ENCODE measurements around the gene CASTOR2.
"Not testable (repeated sequence)": the region's sequence is repeated elsewhere in the genome, so short reads cannot be mapped to it uniquely, and the experiment has no call there.

CASTOR2 gene

DNA sequence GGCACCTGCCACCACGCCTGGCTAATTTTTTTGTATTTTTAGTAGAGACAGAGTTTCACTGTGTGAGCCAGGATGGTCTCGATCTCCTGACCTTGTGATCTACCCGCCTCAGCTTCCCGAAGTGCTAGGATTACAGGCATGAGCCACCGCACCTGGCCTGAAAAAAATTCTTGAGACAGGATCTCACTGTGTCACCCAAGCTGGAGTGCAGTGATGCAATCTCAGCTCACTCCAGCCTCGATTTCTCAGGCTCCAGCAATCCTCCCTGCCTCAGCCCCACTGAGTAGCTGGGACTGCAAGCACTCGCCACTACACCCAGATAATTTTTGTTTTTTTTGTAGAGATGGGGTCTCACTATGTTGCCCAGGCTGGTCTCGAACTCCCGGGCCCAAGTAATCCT lies 13.0 kb downstream of the CASTOR2 start:
- not testable (repeated sequence) for DNase-seq (ENCODE audit: low read depth in 2 of 2); H3K4me3 ChIP-seq (replicated peaks in 1 of 2; ENCODE audit: low read depth in 2 of 2, low read length in 2 of 2)

- H3K4me3 ChIP-seq (replicated peaks in 1 of 2; ENCODE audit: low read depth in 2 of 2, low read length in 2 of 2); DNase-seq (ENCODE audit: low read depth in 2 of 2): not testable (repeated sequence)
Observed at GRCh38 chr7:74988436-74988835, 23.9 kb downstream of the CASTOR2 start.

DNA sequence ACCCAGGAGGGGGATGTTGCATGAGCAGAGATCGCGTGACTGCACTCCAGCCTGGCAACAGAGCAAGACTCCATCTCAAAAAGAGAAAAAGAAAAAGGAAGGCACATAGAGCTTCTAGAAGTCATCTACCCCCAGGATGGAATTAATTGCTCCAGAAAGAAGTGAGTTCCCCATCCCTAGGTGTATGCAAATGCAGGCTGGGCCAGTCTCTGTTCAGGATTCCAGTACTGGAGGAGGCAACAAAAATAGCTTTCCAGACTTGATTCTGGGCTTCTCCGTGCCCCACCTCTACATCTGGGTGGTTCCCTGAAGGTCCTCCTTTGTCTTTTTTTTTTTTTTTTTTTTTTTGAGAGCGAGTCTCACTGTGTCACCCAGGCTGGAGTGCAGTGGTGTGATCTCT lies 28.6 kb downstream of the CASTOR2 start:
- TF ChIP-seq, protein P1, sequence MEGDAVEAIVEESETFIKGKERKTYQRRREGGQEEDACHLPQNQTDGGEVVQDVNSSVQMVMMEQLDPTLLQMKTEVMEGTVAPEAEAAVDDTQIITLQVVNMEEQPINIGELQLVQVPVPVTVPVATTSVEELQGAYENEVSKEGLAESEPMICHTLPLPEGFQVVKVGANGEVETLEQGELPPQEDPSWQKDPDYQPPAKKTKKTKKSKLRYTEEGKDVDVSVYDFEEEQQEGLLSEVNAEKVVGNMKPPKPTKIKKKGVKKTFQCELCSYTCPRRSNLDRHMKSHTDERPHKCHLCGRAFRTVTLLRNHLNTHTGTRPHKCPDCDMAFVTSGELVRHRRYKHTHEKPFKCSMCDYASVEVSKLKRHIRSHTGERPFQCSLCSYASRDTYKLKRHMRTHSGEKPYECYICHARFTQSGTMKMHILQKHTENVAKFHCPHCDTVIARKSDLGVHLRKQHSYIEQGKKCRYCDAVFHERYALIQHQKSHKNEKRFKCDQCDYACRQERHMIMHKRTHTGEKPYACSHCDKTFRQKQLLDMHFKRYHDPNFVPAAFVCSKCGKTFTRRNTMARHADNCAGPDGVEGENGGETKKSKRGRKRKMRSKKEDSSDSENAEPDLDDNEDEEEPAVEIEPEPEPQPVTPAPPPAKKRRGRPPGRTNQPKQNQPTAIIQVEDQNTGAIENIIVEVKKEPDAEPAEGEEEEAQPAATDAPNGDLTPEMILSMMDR (IDR thresholded peaks at IDR 0.05; ENCODE audit: low read depth, low read length): no peak
- DNase-seq (ENCODE audit: low read depth in 2 of 2): no peak
- no peak overlapping the region for H3K4me3 ChIP-seq (replicated peaks in 1 of 2; ENCODE audit: low read depth in 2 of 2, low read length in 2 of 2)

DNA sequence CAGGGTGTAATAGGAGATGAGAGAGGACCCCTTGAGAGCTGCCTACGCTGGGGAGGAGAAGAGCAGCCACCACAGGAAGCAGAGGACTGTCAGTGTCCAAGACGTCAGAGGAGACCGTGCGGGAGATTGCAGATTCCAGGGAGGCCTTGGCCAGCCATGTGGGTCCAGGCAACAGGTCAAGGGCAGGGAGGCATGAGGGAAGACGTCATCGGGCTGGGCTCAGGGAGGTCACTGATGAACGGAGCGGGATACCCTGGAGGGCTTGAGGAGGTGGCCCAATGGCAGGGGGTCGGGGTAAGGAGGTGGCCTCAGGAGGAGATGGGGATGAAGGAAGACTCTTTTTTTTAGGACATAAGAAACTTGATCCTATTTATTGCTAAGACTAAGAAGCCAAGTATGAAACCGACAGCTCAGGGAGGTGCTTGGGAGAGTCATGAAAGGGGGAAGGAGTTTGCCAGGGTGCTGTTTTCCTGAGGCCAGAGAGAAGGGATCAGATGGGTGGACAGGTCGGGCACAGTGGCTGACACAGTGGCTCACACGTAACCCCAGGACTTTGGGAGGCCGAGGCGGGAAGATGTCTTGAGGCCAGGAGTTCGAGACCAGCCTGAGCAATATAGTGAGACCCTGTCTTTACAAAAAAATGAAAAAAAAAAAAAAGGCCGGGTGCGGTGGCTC lies 30.5 kb downstream of the CASTOR2 start:
- not testable (repeated sequence) for H3K4me3 ChIP-seq (replicated peaks in 1 of 2; ENCODE audit: low read depth in 2 of 2, low read length in 2 of 2)
- DNase-seq (ENCODE audit: low read depth in 2 of 2): peak in 1 of 2 donors; percentile 11

DNA sequence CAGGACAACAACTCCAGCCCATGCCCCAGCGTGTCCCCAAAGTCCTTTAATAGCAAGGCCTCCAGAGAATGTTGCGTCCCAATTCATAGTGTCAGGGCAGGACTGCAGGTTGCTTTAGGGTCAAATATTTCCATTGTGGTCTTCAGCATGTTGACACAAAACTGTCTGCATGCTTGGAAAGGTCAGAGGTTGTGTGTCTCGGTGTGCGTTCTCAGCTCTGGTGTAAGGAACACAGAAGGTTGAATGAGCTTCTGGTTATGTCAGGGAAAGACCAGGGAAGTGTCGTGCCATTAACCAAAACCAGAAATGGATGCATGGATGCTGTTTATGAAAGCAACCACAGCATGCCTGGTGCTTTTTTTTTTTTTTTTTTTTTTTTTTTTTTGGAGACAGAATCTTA lies 31.9 kb downstream of the CASTOR2 start:
- peak; percentile 7 to 9 for DNase-seq (ENCODE audit: low read depth in 2 of 2)
- H3K4me3 ChIP-seq (replicated peaks in 1 of 2; ENCODE audit: low read depth in 2 of 2, low read length in 2 of 2): not testable (repeated sequence)

DNA sequence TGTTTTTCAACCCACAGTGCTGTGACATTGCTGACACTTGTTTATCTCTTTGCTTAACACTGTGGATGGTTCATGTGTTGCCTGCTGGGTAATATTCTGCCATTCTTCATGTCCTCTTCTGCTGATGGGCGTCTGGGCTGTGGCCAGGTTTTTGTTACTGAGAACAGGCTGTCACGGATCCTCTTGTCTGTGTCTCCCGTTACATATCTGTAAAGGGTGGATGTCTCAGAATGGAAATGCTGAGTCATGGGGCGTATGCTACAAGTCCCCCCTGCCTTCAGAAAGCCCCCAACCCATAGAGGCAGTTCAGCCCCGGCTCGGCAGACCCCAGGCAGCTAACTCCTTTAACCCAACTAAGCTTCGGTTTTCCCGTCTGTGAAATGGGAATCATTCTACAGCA lies 33.3 kb downstream of the CASTOR2 start:
- H3K4me3 ChIP-seq (replicated peaks in 1 of 2; ENCODE audit: low read depth in 2 of 2, low read length in 2 of 2): not testable (repeated sequence)
- peak; percentile 32 to 51 for DNase-seq (ENCODE audit: low read depth in 2 of 2)

DNA sequence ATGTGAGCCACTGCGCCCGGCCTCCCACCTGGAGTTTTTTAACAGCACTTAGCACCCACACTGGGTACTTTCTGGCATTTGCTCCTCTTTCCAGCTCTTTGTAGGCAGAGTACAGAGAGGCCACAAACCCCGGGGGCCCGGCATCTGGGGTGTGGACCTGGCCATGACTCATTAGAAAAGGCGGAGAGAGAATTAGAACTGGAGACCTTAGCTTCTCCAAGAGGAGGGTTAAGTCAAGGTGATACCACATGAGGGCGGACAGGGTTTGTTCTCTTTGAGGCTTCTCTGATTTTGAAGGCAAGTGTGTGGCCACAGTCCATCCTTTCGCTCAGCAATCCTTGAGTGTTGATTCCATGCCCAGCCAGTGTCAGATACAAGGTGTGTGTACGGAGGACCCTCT lies 36.9 kb downstream of the CASTOR2 start:
- DNase-seq (ENCODE audit: low read depth in 2 of 2): peak in 1 of 2 donors; percentile 5
- H3K4me3 ChIP-seq (replicated peaks in 1 of 2; ENCODE audit: low read depth in 2 of 2, low read length in 2 of 2): not testable (repeated sequence)

- TF ChIP-seq, protein P1 (IDR thresholded peaks at IDR 0.05; ENCODE audit: low read depth, low read length): no peak
- no peak for DNase-seq (ENCODE audit: low read depth in 2 of 2)
- no peak overlapping the region for H3K4me3 ChIP-seq (replicated peaks in 1 of 2; ENCODE audit: low read depth in 2 of 2, low read length in 2 of 2)
Observed at GRCh38 chr7:75010036-75010435, 45.5 kb downstream of the CASTOR2 start.

DNA sequence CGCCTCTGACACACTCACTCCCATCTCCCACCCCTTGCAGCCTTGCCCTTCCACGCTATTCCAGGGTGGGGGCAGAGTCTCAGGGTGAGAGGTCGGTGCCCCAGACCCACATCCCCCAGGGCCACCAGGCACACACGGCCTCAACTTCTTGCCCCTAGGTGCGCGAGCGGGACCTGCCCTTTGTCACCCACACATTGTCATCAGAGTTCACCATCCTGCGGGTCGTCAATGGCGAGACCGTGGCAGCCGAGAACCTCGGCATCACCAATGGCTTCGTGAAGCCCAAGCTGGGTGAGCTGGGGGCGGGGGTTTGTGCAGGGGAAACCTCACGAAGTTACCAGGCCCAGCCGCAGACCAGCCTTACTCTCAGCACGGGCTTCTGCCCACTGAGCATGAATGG lies 53.3 kb downstream of the CASTOR2 start:
- H3K4me3 ChIP-seq (replicated peaks in 1 of 2; ENCODE audit: low read depth in 2 of 2, low read length in 2 of 2): no peak overlapping the region
- TF ChIP-seq, protein P1 (IDR thresholded peaks at IDR 0.05; ENCODE audit: low read depth, low read length): no peak
- DNase-seq (ENCODE audit: low read depth in 2 of 2): no peak

DNA sequence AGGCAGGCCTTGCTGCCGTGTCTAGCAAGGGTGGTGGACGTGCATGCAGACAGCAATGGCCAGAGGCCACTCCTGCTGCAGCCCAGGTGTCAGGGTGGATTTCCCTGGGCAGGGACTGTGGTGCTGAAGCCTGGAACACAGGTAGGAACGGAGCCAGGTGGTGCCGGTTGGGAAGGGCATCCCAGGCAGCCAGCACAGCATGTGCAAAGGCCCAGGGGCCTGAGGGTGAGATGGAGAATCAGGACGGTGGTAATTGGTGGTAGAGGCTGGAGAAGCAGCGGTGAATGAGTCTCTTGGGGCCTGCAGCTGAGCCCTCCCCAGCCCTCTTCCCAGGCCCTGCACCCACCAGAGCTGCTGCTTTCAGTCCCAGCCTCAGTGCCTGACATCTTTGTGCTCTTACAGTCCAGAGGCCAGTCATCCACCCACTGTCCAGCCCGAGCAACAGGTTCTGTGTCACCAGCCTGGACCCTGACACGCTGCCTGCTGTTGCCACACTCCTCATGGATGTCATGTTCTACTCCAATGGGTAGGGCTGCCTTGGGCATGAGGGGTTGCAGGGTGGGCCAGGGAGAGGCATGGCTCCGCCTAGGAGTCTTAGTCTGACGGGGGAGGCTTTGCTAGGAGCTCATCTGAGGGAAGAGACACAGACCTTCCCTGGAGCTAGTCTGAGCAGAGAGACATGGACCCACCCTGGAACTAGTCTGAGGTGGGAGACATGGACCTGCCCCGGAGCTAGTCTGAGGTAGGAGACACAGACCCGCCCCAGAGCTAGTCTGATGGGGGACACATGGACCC lies 54.3 kb downstream of the CASTOR2 start:
- TF ChIP-seq, protein P1 (IDR thresholded peaks at IDR 0.05; ENCODE audit: low read depth, low read length): no peak
- DNase-seq (ENCODE audit: low read depth in 2 of 2): no peak
- H3K4me3 ChIP-seq (replicated peaks in 1 of 2; ENCODE audit: low read depth in 2 of 2, low read length in 2 of 2): no peak overlapping the region
